Measurements from ENCODE around the gene KCNN4. TPM values are rescaled to one million over a fixed set of nuclear protein-coding genes. Genes with fewer than 3 reads are reported as not detected.

The KCNN4 gene
- total and polyA plus RNA-seq, 10 of the 15 experiments (the other 5 are each of a cell fraction or from before 2014, with no cell fraction given): 1.4 to 112 (median 77.9) TPM

GRCh38 chr19:43773725-43774102, 7.1 kb downstream of the KCNN4 start:
- SMC1A ChIA-PET (ENCODE audit: uncharacterized antibody, unreplicated experiment): interaction anchor here (8.3 kb wide), 1 partner anchor 29 kb away, joined by 69 read pairs; no protein-coding TSS in a partner anchor
- no peak overlapping the region for H3K4me2 ChIP-seq (ENCODE audit: control insufficient read depth, insufficient read depth)
- H3K9ac ChIP-seq (ENCODE audit: control insufficient read depth, insufficient read depth, low read length): no peak overlapping the region
- 68% methylated on average over 5 of the region's 5 CpGs for WGBS (ENCODE audit: insufficient coverage, insufficient replicate concordance, low lambda C conversion rate, missing lambda C conversion rate)
- peaks cover 38 to 42% of the 10 kb centered on the region in 2 experiments for H3K36me3 ChIP-seq (ENCODE audit: control insufficient read depth in 2 of 2, insufficient read depth in 2 of 2, low read length in 1 of 2)
- RAD21 ChIA-PET (ENCODE audit: unreplicated experiment): no interaction called here
- H2AFZ ChIP-seq (ENCODE audit: control insufficient read depth, low read depth, low read length): no peak overlapping the region
- POLR2A ChIA-PET: no interaction called here
- intact Hi-C loops (cut with micrococcal nuclease; ENCODE audit: unreplicated experiment) (no loop called here), in situ Hi-C loops (cut with MboI) (loop anchor here (25.0 kb wide), 2 partner anchors 1689 to 1836 kb away; partner anchors contain the start of genes ERFL and FOSB)
- H3K27ac ChIP-seq (ENCODE audit: control insufficient read depth, insufficient read depth): no peak overlapping the region
- no peaks in the 10 kb centered on the region for H3K27me3 ChIP-seq (replicated peaks in 1 of 2; ENCODE audit: control insufficient read depth in 2 of 2, insufficient read depth in 2 of 2, low read length in 1 of 2)
- peaks cover 26% of the 10 kb centered on the region for H3K4me1 ChIP-seq (ENCODE audit: control insufficient read depth, insufficient read depth, low read length)
- peaks cover 37% of the 10 kb centered on the region for H3K79me2 ChIP-seq (ENCODE audit: control insufficient read depth, insufficient read depth, low read length)
- BruUV-seq (replicated peaks): no TSS peak
- no peak overlapping the region for H3K4me3 ChIP-seq
- DNase-seq (ENCODE audit: low read depth, low spot score): no peak
- FAIRE-seq: no peak
- ATAC-seq: no peak
- H3K9me3 ChIP-seq (replicated peaks; ENCODE audit: control insufficient read depth, insufficient read depth, low read length): no peaks in the 10 kb centered on the region
- no peaks in the 10 kb centered on the region for H4K20me1 ChIP-seq (ENCODE audit: control insufficient read depth, insufficient read depth)
- CTCF ChIA-PET: no interaction called here
- TF ChIP-seq YY1 (IDR thresholded peaks at IDR 0.05; ENCODE audit: low read depth, low read length) (no peak), EGR1 (IDR thresholded peaks at IDR 0.05; ENCODE audit: borderline replicate concordance in 1 of 2, low read depth in 2 of 2, low read length in 2 of 2) (no peak), RCOR1 (conservative IDR thresholded peaks at IDR 0.05; ENCODE audit: low read depth, low read length) (no peak), TARDBP (IDR thresholded peaks at IDR 0.05; ENCODE audit: borderline replicate concordance) (no peak), ZBTB33 (IDR thresholded peaks at IDR 0.05) (no peak), MYC (IDR thresholded peaks at IDR 0.05; ENCODE audit: insufficient read depth, insufficient read length, insufficient replicate concordance, low read length, severe bottlenecking) (no peak), CBX3 (IDR thresholded peaks at IDR 0.05; ENCODE audit: borderline replicate concordance, low read depth) (no peak), MXI1 (IDR thresholded peaks at IDR 0.05; ENCODE audit: low read depth, low read length) (no peak), NR2C2 (IDR thresholded peaks at IDR 0.05; ENCODE audit: borderline replicate concordance, control insufficient read depth, insufficient read length, low read depth) (no peak), FOS (IDR thresholded peaks at IDR 0.05; ENCODE audit: borderline replicate concordance, extremely low read depth, insufficient read length) (no peak), SUZ12 (IDR thresholded peaks at IDR 0.05; ENCODE audit: unreplicated experiment) (no peak), POLR2AphosphoS2 (IDR thresholded peaks at IDR 0.05; ENCODE audit: low read depth, low read length) (no peak), USF2 (IDR thresholded peaks at IDR 0.05; ENCODE audit: borderline replicate concordance, low read depth, low read length) (no peak)
- TF ChIP-seq, protein P1, sequence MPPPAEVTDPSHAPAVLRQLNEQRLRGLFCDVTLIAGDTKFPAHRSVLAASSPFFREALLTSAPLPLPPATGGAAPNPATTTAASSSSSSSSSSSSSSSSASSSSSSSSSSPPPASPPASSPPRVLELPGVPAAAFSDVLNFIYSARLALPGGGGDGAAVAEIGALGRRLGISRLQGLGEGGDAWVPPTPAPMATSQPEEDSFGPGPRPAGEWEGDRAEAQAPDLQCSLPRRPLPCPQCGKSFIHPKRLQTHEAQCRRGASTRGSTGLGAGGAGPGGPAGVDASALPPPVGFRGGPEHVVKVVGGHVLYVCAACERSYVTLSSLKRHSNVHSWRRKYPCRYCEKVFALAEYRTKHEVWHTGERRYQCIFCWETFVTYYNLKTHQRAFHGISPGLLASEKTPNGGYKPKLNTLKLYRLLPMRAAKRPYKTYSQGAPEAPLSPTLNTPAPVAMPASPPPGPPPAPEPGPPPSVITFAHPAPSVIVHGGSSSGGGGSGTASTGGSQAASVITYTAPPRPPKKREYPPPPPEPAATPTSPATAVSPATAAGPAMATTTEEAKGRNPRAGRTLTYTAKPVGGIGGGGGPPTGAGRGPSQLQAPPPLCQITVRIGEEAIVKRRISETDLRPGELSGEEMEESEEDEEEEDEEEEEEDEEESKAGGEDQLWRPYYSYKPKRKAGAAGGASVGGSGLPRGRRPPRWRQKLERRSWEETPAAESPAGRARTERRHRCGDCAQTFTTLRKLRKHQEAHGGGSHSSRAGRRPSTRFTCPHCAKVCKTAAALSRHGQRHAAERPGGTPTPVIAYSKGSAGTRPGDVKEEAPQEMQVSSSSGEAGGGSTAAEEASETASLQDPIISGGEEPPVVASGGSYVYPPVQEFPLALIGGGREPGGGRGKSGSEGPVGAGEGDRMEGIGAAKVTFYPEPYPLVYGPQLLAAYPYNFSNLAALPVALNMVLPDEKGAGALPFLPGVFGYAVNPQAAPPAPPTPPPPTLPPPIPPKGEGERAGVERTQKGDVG (CRISPR knock-in tag; IDR thresholded peaks at IDR 0.05): no peak
- TF ChIP-seq, protein P2, sequence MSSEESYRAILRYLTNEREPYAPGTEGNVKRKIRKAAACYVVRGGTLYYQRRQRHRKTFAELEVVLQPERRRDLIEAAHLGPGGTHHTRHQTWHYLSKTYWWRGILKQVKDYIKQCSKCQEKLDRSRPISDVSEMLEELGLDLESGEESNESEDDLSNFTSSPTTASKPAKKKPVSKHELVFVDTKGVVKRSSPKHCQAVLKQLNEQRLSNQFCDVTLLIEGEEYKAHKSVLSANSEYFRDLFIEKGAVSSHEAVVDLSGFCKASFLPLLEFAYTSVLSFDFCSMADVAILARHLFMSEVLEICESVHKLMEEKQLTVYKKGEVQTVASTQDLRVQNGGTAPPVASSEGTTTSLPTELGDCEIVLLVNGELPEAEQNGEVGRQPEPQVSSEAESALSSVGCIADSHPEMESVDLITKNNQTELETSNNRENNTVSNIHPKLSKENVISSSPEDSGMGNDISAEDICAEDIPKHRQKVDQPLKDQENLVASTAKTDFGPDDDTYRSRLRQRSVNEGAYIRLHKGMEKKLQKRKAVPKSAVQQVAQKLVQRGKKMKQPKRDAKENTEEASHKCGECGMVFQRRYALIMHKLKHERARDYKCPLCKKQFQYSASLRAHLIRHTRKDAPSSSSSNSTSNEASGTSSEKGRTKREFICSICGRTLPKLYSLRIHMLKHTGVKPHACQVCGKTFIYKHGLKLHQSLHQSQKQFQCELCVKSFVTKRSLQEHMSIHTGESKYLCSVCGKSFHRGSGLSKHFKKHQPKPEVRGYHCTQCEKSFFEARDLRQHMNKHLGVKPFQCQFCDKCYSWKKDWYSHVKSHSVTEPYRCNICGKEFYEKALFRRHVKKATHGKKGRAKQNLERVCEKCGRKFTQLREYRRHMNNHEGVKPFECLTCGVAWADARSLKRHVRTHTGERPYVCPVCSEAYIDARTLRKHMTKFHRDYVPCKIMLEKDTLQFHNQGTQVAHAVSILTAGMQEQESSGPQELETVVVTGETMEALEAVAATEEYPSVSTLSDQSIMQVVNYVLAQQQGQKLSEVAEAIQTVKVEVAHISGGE (CRISPR knock-in tag; IDR thresholded peaks at IDR 0.05): no peak
